GM12892 (cell line): ENCODE measurements around the gene LMTK2.

Source experiments
- POLR2A ChIP-seq: IDR thresholded peaks from 2 replicates; pipeline ENCODE4 v1.6.1; 2011; ENCODE audit warnings: low read depth, low read length, control low read depth
- POLR2AphosphoS5 ChIP-seq: IDR thresholded peaks from 2 replicates; pipeline ENCODE4 v1.6.1; 2011; ENCODE audit warnings: low read depth, low read length, control low read depth
- TAF1 ChIP-seq: IDR thresholded peaks from 2 replicates; pipeline ENCODE4 v1.6.1; 2011; ENCODE audit warnings: low read depth, mild to moderate bottlenecking, control low read depth, low read length, borderline replicate concordance

DNA sequence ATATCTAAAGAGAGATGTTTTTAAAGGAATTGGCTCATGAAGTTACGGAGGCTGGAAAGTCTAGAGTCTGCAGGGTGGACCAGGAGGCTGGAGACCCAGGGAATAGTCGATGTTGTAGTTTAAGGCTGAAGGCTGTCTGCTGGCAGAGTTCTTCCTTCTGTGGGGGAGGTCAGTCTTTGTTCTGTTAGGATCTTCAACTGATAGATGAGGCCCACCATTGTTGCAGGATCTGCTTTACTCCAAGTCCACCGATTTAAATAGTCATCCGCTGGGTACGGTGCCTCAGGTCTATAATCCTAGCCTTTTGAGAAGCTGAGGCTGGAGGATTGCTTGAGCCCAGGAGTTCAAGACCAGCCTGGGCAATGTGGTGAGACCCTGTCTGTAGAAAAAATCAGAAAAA lies 50.0 kb downstream of the LMTK2 start:
- TF ChIP-seq TAF1 (no peak), POLR2AphosphoS5 (no peak), POLR2A (no peak)
